ENCODE results near the gene GPR18. TPM values are rescaled to one million over a fixed set of nuclear protein-coding genes. Genes with fewer than 3 reads are reported as not detected.

Gene GPR18
- total RNA-seq, 1 experiment from 2014 or later, result not detected

- ChIA-PET CTCF (no interaction called here), POLR2A (ENCODE audit: low non-redundant PET) (no interaction called here)
- no peak for DNase-seq (ENCODE audit: low spot score)
- BruUV-seq (replicated peaks), result no TSS peak
- TF ChIP-seq CTCF (conservative IDR thresholded peaks at IDR 0.05; ENCODE audit: low read depth, low read length), result no peak
- TF ChIP-seq EZH2 (IDR thresholded peaks at IDR 0.05; ENCODE audit: borderline replicate concordance, low read depth, low read length, poor library complexity, severe bottlenecking), result no peak
- H3K4me1 ChIP-seq (ENCODE audit: insufficient read depth, low read length, poor library complexity, severe bottlenecking), result no peaks in the 10 kb centered on the region
- H3K9me3 ChIP-seq (ENCODE audit: low read depth, low read length, poor library complexity, severe bottlenecking), result no peaks in the 10 kb centered on the region
- H3K36me3 ChIP-seq (ENCODE audit: insufficient read depth, low read length, poor library complexity, severe bottlenecking), result no peaks in the 10 kb centered on the region
- intact Hi-C loops (cut with micrococcal nuclease; ENCODE audit: unreplicated experiment), result no loop called here
- no peaks in the 10 kb centered on the region for H3K27me3 ChIP-seq (replicated peaks; ENCODE audit: insufficient read depth, low read depth, low read length, poor library complexity)
- no peak overlapping the region for H3K27ac ChIP-seq (ENCODE audit: low read depth, low read length, poor library complexity, severe bottlenecking)
- H3K4me3 ChIP-seq (ENCODE audit: low read depth, low read length, poor library complexity, severe bottlenecking), result no peak overlapping the region
These were observed 47.4 kb upstream of the GPR18 start for GRCh38 chr13:99305566-99305965.

- H3K4me1 ChIP-seq (ENCODE audit: insufficient read depth, low read length, poor library complexity, severe bottlenecking), result no peaks in the 10 kb centered on the region
- no peaks in the 10 kb centered on the region for H3K27me3 ChIP-seq (replicated peaks; ENCODE audit: insufficient read depth, low read depth, low read length, poor library complexity)
- ChIA-PET CTCF (no interaction called here), POLR2A (ENCODE audit: low non-redundant PET) (no interaction called here)
- H3K4me3 ChIP-seq (ENCODE audit: low read depth, low read length, poor library complexity, severe bottlenecking), result no peak overlapping the region
- TF ChIP-seq CTCF (conservative IDR thresholded peaks at IDR 0.05; ENCODE audit: low read depth, low read length), result no peak
- TF ChIP-seq EZH2 (IDR thresholded peaks at IDR 0.05; ENCODE audit: borderline replicate concordance, low read depth, low read length, poor library complexity, severe bottlenecking), result no peak
- no TSS peak for BruUV-seq (replicated peaks)
- no peak for DNase-seq (ENCODE audit: low spot score)
- H3K9me3 ChIP-seq (ENCODE audit: low read depth, low read length, poor library complexity, severe bottlenecking), result no peaks in the 10 kb centered on the region
- intact Hi-C loops (cut with micrococcal nuclease; ENCODE audit: unreplicated experiment), result no loop called here
- no peak overlapping the region for H3K27ac ChIP-seq (ENCODE audit: low read depth, low read length, poor library complexity, severe bottlenecking)
- H3K36me3 ChIP-seq (ENCODE audit: insufficient read depth, low read length, poor library complexity, severe bottlenecking), result no peaks in the 10 kb centered on the region
These were observed 47.0 kb upstream of the GPR18 start for GRCh38 chr13:99305158-99305557.

GRCh38 chr13:99304541-99304940 lies 46.4 kb upstream of the GPR18 start:
- BruUV-seq (replicated peaks), result no TSS peak
- H3K4me3 ChIP-seq (ENCODE audit: low read depth, low read length, poor library complexity, severe bottlenecking), result no peak overlapping the region
- H3K4me1 ChIP-seq (ENCODE audit: insufficient read depth, low read length, poor library complexity, severe bottlenecking), result no peaks in the 10 kb centered on the region
- no peak overlapping the region for H3K27ac ChIP-seq (ENCODE audit: low read depth, low read length, poor library complexity, severe bottlenecking)
- intact Hi-C loops (cut with micrococcal nuclease; ENCODE audit: unreplicated experiment), result no loop called here
- ChIA-PET POLR2A (ENCODE audit: low non-redundant PET) (no interaction called here), CTCF (no interaction called here)
- no peak for DNase-seq (ENCODE audit: low spot score)
- no peaks in the 10 kb centered on the region for H3K27me3 ChIP-seq (replicated peaks; ENCODE audit: insufficient read depth, low read depth, low read length, poor library complexity)
- H3K36me3 ChIP-seq (ENCODE audit: insufficient read depth, low read length, poor library complexity, severe bottlenecking), result no peaks in the 10 kb centered on the region
- no peaks in the 10 kb centered on the region for H3K9me3 ChIP-seq (ENCODE audit: low read depth, low read length, poor library complexity, severe bottlenecking)
- TF ChIP-seq CTCF (conservative IDR thresholded peaks at IDR 0.05; ENCODE audit: low read depth, low read length) (no peak), EZH2 (IDR thresholded peaks at IDR 0.05; ENCODE audit: borderline replicate concordance, low read depth, low read length, poor library complexity, severe bottlenecking) (no peak)
